Mesodermal cell (in vitro differentiated cells): ENCODE data around the gene CCL28.
"Not testable (repeated sequence)": the region's sequence is repeated elsewhere in the genome, so short reads cannot be mapped to it uniquely, and the experiment has no call there.

ENCODE experiments used
- H3K27ac ChIP-seq: 2 replicates; pipeline ENCODE4 v1.7.0; 2013; ENCODE audit warnings: mild to moderate bottlenecking, low read depth, low read length, moderate library complexity; ENCODE audit not compliant: severe bottlenecking
- H3K36me3 ChIP-seq: 2 replicates; pipeline ENCODE4 v1.7.1; 2013; ENCODE audit warnings: mild to moderate bottlenecking, low read length, moderate library complexity; ENCODE audit not compliant: control insufficient read depth, insufficient read depth
- H3K4me1 ChIP-seq: one replicate; pipeline ENCODE4 v1.7.1; 2013; ENCODE audit warnings: mild to moderate bottlenecking, low read length; ENCODE audit not compliant: insufficient read depth, control insufficient read depth, poor library complexity, severe bottlenecking
- H3K4me3 ChIP-seq: 2 replicates; pipeline ENCODE4 v1.7.0; 2013; ENCODE audit warnings: low read length, control low read depth, mild to moderate bottlenecking; ENCODE audit not compliant: insufficient read depth, poor library complexity, severe bottlenecking; ENCODE audit errors: extremely low read depth
- H3K9me3 ChIP-seq: 2 replicates; pipeline ENCODE4 v1.7.1; 2013; ENCODE audit warnings: mild to moderate bottlenecking, low read length, moderate library complexity; ENCODE audit not compliant: control insufficient read depth
- WGBS, 2 experiments: methylation state at CpG; one replicate each; pipeline ENCODE4 v1.1.5; 2013; ENCODE audit warnings: missing lambda C conversion rate in 2 of 2; ENCODE audit not compliant: insufficient coverage in 2 of 2; 5-methylcytosine and 5-hydroxymethylcytosine counted together

CCL28 gene

DNA sequence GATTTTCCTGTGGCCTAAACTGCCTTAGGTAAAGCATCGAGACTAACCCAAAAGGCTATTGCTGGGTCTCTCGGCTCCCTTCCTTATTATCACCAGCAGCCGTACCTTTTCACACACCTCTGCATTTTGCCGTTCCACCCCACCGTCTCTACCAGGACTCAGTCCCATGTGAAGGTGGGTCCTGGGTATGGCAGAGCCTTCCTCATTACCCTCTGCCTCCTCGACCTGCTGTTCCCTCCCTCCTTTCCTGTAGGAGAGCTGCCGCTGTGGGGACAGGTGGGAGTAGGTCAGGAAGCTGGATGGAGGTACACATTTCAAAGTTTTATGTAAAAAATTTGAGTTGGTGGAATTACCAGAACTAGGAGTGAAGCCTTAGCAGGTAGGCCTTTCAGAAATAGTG is 1.8 kb downstream of the CCL28 start:
- Histone ChIP-seq H3K27ac (no peak overlapping the region), H3K36me3 (no peaks in the 10 kb centered on the region), H3K4me1 (no peaks in the 10 kb centered on the region), H3K9me3 (no peaks in the 10 kb centered on the region), H3K4me3 (no peak overlapping the region)
- WGBS, 2 experiments, result 100% methylated on average over 1 to 2 of the region's 7 CpGs

DNA sequence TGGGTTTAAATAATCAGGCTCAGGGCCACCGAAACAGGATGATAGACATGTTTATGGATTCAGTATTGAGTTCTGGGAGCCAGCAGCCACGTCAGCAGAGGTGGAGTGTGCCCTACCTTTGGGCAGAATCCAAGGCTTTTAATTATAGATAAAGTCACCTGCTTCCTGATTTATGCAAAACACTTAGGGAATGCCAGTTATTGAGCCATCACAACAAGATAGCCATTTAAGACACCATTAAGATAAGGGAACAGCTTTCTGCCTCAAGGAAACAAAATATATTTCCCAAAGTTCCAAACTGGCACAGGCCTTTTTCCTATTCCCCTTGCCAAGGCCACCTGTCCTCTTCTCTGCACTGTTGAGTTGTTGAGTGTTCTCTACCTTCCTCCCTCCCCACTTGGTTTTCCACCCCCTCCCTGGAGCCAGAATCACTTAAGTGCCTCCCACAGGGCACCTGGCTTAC is 2.4 kb downstream of the CCL28 start:
- Histone ChIP-seq H3K27ac (no peak overlapping the region), H3K36me3 (no peaks in the 10 kb centered on the region), H3K9me3 (no peaks in the 10 kb centered on the region), H3K4me3 (no peak overlapping the region), H3K4me1 (no peaks in the 10 kb centered on the region)
- WGBS, 2 experiments, result 83 to 89% methylated on average over 2 of the region's 2 CpGs

DNA sequence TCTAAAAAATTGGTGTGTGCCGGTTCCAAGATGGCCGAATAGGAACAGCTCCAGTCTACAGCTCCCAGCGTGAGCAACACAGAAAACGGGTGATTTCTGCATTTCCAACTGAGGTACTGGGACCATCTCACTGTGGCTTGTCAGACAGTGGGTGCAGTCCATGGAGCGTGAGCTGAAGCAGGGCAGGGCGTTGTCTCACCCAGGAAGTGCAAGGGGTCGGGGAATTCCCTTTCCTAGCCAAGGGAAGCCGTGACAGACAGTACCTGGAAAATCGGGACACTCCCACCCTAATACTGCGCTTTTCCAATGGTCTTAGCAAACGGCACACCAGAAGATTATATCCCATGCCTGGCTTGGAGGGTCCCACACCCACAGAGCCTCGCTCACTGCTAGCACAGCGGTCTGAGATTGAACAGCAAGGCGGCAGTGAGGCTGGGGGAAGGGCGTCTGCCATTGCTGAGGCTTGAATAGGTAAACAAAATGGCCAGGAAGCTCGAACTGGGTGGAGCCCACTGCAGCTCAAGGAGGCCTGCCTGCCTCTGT is 9.6 kb downstream of the CCL28 start:
- not testable (repeated sequence) for H3K36me3 ChIP-seq, H3K4me3 ChIP-seq, H3K27ac ChIP-seq, H3K4me1 ChIP-seq, H3K9me3 ChIP-seq
- WGBS, 2 experiments, result 92 to 95% methylated on average over 11 to 15 of the region's 16 CpGs

DNA sequence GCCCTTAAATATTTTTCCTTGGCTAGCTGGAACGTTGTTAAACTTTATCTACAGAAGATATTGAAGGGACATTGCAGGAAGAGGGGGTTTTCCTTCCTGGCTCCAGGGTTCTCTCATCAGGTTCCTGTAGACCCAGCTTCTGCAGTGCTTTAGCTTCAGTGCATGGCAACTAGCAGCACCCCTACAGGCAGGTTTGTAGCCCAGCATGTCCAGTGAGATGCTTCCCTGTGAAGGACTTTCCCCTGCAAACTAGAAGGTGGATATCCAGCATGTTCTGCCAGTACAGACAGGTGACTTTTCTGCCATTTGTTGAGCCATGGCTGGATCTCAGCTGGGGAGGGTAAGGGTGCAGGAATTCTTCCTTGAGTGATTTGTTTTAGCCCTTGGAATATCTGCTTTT is 10.4 kb downstream of the CCL28 start:
- no peaks in the 10 kb centered on the region for H3K4me1 ChIP-seq
- H3K27ac ChIP-seq, result no peak overlapping the region
- H3K9me3 ChIP-seq, result no peaks in the 10 kb centered on the region
- H3K36me3 ChIP-seq, result no peaks in the 10 kb centered on the region
- WGBS, 2 experiments, result 60 to 80% methylated on average over 1 of the region's 1 CpG
- H3K4me3 ChIP-seq, result no peak overlapping the region

DNA sequence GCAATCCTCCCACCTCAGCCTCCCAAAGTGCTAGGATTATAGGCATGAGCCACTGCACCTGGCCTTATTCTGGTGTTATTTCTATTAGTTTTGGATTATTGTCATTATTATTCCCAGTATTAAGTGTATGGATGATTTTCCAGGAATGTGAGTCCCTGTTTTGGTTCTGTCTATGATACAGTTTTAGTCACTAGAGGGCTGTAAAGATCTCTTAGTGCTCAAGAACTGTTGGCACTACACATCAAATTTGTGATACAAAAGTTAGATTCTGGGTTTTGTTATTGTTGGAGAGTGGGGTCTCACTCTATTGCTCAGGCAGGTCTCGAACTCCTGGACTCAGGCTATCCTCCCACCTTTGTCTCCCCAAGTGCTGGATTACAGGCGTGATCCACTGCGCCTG is 12.1 kb downstream of the CCL28 start:
- Histone ChIP-seq H3K9me3 (no peaks in the 10 kb centered on the region), H3K4me1 (no peaks in the 10 kb centered on the region), H3K4me3 (no peak overlapping the region), H3K36me3 (no peaks in the 10 kb centered on the region), H3K27ac (no peak overlapping the region)
- 88 to 100% methylated on average over 2 to 3 of the region's 3 CpGs for WGBS, 2 experiments

DNA sequence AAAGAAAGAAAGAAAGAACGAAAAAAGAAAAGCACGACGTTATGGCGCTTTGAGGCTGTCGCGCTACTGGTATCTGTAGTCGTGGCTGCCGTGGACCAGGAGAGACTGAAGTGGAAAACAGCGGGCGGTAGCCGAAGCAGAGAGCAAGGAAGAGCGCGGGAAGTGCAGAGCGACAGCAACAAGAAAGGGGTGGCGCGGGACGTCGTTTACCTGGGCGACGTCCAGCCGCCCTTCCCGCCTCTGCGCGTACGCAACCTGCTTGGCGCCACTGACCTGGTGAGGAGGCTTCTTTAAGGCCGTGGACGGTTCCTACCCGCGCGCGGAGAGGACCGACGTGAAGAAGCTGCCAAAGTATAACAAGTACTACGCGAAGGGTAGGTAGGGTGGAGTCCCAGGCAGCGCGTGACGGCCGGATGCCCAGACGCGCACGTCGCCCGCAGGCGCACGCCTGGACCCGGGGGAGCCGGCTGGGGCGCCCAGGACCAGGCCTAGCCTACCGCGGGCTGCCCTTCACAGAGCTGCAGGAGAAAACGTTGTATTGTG is 15.4 kb downstream of the CCL28 start:
- H3K27ac ChIP-seq, result no peak overlapping the region
- 62 to 72% methylated on average over 38 to 48 of the region's 53 CpGs for WGBS, 2 experiments
- no peaks in the 10 kb centered on the region for H3K9me3 ChIP-seq
- H3K36me3 ChIP-seq, result no peaks in the 10 kb centered on the region
- no peak overlapping the region for H3K4me3 ChIP-seq
- H3K4me1 ChIP-seq, result no peaks in the 10 kb centered on the region

DNA sequence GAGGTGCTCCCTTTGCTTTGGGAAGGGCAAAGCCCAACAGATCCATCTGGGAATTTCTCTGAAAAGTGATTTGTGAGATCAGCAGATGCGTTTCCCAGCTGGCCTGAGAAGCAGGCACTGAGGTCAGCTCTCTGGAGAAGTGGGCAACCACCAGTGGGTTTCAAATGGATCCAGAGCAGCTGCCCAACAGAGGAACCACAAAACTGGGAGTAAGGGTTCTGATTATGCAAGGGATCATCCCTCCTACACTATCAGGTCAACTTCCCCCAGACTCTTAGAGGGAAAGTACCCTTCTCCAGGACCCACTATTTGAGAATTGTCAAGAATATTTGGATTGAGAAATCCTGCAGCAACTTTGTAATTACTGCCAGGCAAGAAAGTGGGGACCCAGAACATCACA is 21.7 kb downstream of the CCL28 start:
- 89 to 100% methylated on average over 1 of the region's 1 CpG for WGBS, 2 experiments
- H3K4me1 ChIP-seq, result no peaks in the 10 kb centered on the region
- H3K27ac ChIP-seq, result no peak overlapping the region
- H3K36me3 ChIP-seq, result no peaks in the 10 kb centered on the region
- H3K4me3 ChIP-seq, result no peak overlapping the region
- no peaks in the 10 kb centered on the region for H3K9me3 ChIP-seq

DNA sequence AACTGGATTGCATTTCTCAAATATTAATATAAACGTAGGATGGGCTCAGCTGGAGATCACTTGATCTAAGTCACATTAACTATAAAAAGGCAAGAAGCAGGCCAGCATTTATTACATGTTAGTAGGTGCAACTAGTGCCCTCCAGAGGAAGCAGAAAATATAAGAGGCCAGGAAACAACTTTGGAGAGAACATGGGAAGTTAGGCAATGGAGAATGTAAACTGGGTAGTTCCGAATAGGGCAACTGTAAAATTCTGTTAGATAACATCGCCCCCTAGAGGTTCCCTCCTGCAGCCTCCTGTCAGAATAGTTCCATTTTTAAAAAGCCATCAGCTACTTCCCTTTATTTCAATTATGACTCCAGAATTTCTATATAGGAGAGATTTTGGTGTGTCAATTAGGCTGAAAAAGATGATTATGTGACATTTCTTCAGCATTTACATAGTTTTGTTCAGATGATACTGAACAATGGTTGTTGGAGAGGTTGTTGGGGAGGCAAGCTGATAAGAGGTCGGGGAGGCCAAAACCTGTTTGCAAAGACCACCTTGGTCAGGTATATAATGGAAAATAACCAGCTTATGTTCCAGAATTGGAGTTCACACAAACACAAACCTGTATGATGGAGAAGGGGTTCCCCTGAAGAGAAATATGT is 22.4 kb downstream of the CCL28 start:
- Histone ChIP-seq H3K27ac (no peak overlapping the region), H3K9me3 (no peaks in the 10 kb centered on the region), H3K4me3 (no peak overlapping the region), H3K36me3 (no peaks in the 10 kb centered on the region), H3K4me1 (no peaks in the 10 kb centered on the region)
- 0 to 89% methylated on average over 1 of the region's 4 CpGs for WGBS, 2 experiments

DNA sequence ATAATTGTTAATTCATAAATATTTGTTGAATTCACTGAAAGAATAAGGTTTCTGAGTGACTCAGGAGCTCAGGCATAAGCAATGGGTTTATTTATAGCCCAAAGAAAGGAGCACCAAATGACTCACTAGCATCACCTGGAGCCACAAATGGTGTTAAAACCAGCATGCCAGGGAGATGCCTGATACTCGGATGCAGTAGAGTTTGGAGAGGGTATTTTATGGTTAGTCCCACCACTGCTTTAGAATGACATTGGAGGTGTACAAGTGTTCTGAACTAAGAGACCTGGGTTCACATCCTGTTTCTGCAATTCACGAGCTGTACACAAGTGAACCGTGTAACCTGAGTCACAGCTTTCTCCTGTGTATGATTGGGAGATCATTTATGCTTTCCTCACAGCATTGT is 25.2 kb downstream of the CCL28 start:
- Histone ChIP-seq H3K36me3 (no peaks in the 10 kb centered on the region), H3K4me3 (no peak overlapping the region), H3K4me1 (no peaks in the 10 kb centered on the region), H3K27ac (no peak overlapping the region), H3K9me3 (no peaks in the 10 kb centered on the region)
- 80 to 82% methylated on average over 2 to 3 of the region's 3 CpGs for WGBS, 2 experiments

DNA sequence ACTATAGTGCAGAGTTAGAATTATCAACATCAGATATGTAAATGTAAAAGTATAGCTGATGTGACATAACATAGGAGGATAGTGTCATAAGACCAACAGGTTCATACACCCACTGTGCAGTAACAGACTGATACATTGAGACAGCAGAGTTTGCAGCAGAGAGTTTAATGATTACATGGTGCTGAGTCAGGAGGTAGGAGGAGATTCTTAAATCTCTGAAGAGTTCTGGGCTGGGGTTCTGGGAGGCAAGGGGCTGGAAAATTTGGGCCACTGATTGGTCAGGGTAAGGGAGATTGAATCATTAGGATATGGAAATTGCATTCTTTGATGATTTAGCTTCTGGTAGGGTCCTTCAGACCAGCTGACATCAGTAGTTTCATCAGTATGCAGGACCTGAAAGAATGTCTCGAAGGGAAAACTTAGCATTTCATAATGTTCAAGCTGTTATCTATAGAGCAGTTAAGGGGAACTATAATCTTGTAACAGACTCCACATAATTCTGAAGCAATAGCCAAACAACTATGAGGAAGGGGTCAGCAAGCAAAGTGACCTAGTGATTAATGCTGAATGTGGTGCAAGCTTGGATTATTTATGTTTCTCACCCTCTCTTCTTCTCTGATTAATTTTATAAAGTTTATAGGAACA is 35.6 kb downstream of the CCL28 start:
- Histone ChIP-seq H3K27ac (no peak overlapping the region), H3K4me3 (no peak overlapping the region), H3K4me1 (no peaks in the 10 kb centered on the region), H3K9me3 (no peaks in the 10 kb centered on the region), H3K36me3 (no peaks in the 10 kb centered on the region)
- WGBS, 2 experiments, result 83% methylated on average over 1 of the region's 1 CpG; no CpG with 5 or more reads in 1 of the 2 experiments

DNA sequence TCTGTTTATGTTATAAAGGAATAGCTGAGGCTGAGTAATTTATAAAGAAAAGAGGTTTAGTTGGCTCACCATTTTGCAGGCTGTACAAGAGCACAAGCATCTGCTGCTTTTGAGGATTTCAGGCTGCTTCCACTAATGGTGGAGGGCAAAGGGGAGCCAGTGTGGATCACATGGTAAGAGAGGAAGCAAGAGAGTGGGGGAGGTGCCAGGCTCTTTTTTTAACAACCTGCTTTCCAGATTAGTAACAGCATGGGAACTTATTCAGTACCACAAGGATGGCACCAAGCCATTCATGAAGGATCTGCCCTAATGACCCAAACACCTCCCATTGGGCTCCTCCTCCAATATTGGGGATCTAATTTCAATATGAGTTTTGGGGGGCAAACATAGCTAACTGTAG is 40.4 kb downstream of the CCL28 start:
- Histone ChIP-seq H3K9me3 (no peaks in the 10 kb centered on the region), H3K4me3 (no peak overlapping the region), H3K4me1 (no peaks in the 10 kb centered on the region), H3K27ac (no peak overlapping the region), H3K36me3 (no peaks in the 10 kb centered on the region)
